ENCODE measurements around the gene RBPJL.
A peak's percentile ranks its signal among the peaks of the same experiment; 100 is the strongest.

The RBPJL gene

GRCh38 chr20:45279992-45280391, 26.6 kb upstream of the RBPJL start:
- Histone ChIP-seq H3K9ac (ENCODE audit: low read length) (no peak overlapping the region), H3K4me3 (ENCODE audit: low read depth, low read length) (no peak overlapping the region), H3K27me3 (ENCODE audit: control insufficient read depth, insufficient read depth, low read length) (peaks cover 2% of the 10 kb centered on the region; the same call in 1 of the 2 replicates), H3K9me3 (ENCODE audit: control insufficient read depth, insufficient read depth, low read depth, low read length) (no peaks in the 10 kb centered on the region), H3K27ac (ENCODE audit: low read depth, low read length) (no peak overlapping the region), H3K4me1 (ENCODE audit: control insufficient read depth, insufficient read depth, low read length) (no peaks in the 10 kb centered on the region), H3K36me3 (ENCODE audit: control insufficient read depth, insufficient read depth, low read length) (no peaks in the 10 kb centered on the region)

DNA sequence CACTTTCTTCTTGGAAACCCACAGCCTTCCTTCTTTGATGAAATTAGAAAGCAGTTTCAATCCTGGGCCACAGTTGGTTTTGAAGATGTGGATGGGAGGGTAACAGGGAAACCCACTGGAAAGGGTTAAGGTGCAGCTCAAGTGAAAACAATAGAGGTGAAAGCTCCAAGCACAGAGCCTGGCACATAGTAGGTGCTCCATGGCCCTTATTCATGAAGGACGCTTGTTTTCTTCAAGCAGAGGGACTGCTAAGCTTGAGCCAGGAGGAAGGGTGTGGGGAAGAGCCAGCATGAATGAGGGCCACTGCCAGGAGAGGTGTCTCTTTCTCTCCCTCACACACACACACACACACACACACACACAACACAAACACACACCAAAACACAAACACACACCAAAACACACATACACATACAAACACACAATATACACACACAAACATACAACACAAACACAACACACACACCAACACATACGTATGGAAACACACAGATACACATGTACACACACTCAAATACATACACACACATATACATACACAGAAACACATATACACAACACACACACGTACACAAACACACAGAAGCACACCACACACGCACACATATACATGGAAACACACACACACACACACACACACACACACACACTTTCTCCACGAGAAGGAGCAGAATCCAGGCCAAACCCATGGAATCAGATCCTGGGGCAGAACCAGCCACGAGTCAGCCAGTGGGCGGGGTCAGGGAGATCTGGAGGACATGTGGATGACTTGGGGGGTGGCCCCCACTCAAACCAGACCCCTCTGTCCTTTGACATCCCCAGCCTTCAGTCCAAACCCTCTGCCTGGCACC, 23.7 kb upstream of the RBPJL start:
- Histone ChIP-seq H3K4me3 (ENCODE audit: low read depth, low read length) (no peak overlapping the region), H3K27ac (ENCODE audit: low read depth, low read length) (no peak overlapping the region), H3K27me3 (ENCODE audit: control insufficient read depth, insufficient read depth, low read length) (peaks cover 2% of the 10 kb centered on the region; the same call in 1 of the 2 replicates), H3K9ac (ENCODE audit: low read length) (no peak overlapping the region), H3K4me1 (ENCODE audit: control insufficient read depth, insufficient read depth, low read length) (no peaks in the 10 kb centered on the region), H3K9me3 (ENCODE audit: control insufficient read depth, insufficient read depth, low read depth, low read length) (no peaks in the 10 kb centered on the region), H3K36me3 (ENCODE audit: control insufficient read depth, insufficient read depth, low read length) (no peaks in the 10 kb centered on the region)

DNA sequence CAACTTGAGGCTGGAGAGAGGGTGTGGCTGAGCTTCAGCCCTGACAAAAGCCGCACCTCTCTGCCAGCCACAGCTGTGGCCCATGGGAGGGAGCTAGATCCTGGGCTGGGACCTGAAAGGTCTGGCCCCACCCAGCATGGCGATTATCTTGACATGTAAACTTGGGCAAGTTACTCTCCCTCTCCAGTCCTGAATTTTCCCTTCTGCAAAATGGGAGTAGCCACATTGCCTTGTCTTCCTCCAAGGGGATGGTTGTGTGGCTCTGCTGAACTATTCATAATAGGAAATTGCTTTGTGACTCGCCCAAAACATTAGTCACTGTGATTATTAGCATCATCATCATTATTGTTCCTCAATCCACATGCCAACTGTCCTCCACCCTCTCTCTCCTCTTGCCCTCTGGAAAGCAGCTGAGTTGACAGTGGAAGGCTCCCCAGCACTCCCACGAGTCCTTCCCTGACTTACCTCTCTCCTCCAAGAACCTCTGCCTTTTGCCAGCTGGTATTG, 23.0 kb upstream of the RBPJL start:
- no peak overlapping the region for H3K9ac ChIP-seq (ENCODE audit: low read length)
- peaks cover 2% of the 10 kb centered on the region; the same call in 1 of the 2 replicates for H3K27me3 ChIP-seq (ENCODE audit: control insufficient read depth, insufficient read depth, low read length)
- H3K4me1 ChIP-seq (ENCODE audit: control insufficient read depth, insufficient read depth, low read length), result no peaks in the 10 kb centered on the region
- H3K9me3 ChIP-seq (ENCODE audit: control insufficient read depth, insufficient read depth, low read depth, low read length), result no peaks in the 10 kb centered on the region
- H3K36me3 ChIP-seq (ENCODE audit: control insufficient read depth, insufficient read depth, low read length), result no peaks in the 10 kb centered on the region
- H3K4me3 ChIP-seq (ENCODE audit: low read depth, low read length), result no peak overlapping the region
- no peak overlapping the region for H3K27ac ChIP-seq (ENCODE audit: low read depth, low read length)

DNA sequence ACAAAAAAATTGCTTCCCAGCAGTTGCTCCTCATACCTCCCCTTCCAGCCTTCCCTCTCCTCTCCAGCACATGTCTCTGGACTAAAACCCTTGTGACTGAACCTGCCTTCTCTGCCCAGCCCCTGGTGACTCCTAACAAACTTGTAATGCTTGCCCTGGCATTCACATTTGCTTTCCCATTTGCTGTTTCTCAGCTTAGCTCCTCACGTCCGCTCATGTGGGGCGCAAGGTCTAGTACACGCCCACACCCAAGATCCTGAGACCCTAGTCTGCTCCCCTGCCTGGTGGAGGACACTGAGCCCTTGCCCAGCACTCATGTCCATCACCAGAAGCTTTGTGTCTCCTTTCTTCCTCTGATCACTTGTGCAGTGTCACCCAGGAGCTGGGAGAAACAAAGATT, 18.3 kb upstream of the RBPJL start:
- peaks cover 33% of the 10 kb centered on the region for H3K27me3 ChIP-seq (ENCODE audit: control insufficient read depth, insufficient read depth, low read length)
- no peak overlapping the region for H3K4me3 ChIP-seq (ENCODE audit: low read depth, low read length)
- no peaks in the 10 kb centered on the region for H3K36me3 ChIP-seq (ENCODE audit: control insufficient read depth, insufficient read depth, low read length)
- H3K9me3 ChIP-seq (ENCODE audit: control insufficient read depth, insufficient read depth, low read depth, low read length), result no peaks in the 10 kb centered on the region
- no peak overlapping the region for H3K27ac ChIP-seq (ENCODE audit: low read depth, low read length)
- no peak overlapping the region for H3K9ac ChIP-seq (ENCODE audit: low read length)
- H3K4me1 ChIP-seq (ENCODE audit: control insufficient read depth, insufficient read depth, low read length), result peaks cover 12% of the 10 kb centered on the region

GRCh38 chr20:45288860-45289259, 17.8 kb upstream of the RBPJL start:
- no peak overlapping the region for H3K27ac ChIP-seq (ENCODE audit: low read depth, low read length)
- peaks cover 12% of the 10 kb centered on the region for H3K4me1 ChIP-seq (ENCODE audit: control insufficient read depth, insufficient read depth, low read length)
- H3K27me3 ChIP-seq (ENCODE audit: control insufficient read depth, insufficient read depth, low read length), result peaks cover 37% of the 10 kb centered on the region
- H3K4me3 ChIP-seq (ENCODE audit: low read depth, low read length), result no peak overlapping the region
- no peaks in the 10 kb centered on the region for H3K36me3 ChIP-seq (ENCODE audit: control insufficient read depth, insufficient read depth, low read length)
- peaks cover under 1% of the 10 kb centered on the region; the same call in 1 of the 2 replicates for H3K9me3 ChIP-seq (ENCODE audit: control insufficient read depth, insufficient read depth, low read depth, low read length)
- H3K9ac ChIP-seq (ENCODE audit: low read length), result no peak overlapping the region

GRCh38 chr20:45289942-45290676, 16.5 kb upstream of the RBPJL start:
- H3K27ac ChIP-seq (ENCODE audit: low read depth, low read length), result no peak overlapping the region
- H3K27me3 ChIP-seq (ENCODE audit: control insufficient read depth, insufficient read depth, low read length), result peaks cover 46% of the 10 kb centered on the region
- no peaks in the 10 kb centered on the region for H3K36me3 ChIP-seq (ENCODE audit: control insufficient read depth, insufficient read depth, low read length)
- no peak overlapping the region for H3K4me3 ChIP-seq (ENCODE audit: low read depth, low read length)
- H3K9ac ChIP-seq (ENCODE audit: low read length), result no peak overlapping the region
- peaks cover 12% of the 10 kb centered on the region for H3K4me1 ChIP-seq (ENCODE audit: control insufficient read depth, insufficient read depth, low read length)
- H3K9me3 ChIP-seq (ENCODE audit: control insufficient read depth, insufficient read depth, low read depth, low read length), result peaks cover 13% of the 10 kb centered on the region

DNA sequence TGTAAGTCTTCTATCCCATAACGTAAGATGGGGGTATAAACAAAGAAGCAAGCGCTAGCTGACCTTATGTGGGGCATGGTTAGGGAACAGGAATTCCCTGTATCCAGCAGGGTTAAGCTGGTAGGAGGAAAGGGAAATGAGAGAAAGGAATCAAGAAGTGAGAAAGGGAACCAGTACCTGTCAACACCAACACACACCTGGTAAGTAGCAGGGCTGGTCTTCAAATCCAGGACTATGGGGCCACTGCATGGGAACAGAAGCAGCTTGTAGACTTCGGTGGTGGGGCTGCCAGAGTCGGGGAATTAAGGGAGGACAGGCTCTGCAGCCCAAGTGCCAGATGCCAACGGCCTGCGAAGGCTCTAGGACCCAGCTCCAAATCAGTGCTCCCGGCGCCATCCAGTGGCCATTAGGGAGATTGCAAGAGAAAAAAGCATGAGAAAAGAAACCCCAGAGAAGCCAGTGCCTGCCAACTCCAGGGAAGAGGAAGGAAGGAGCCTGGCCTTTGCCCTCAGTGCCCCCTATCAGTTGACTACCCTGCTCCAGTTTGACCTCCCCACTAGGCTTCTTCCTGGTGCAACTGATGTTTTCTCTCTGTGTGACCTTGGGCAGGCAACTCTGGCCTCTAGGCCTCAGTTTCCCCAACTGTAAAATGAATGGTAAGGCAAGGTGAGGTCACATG, 15.8 kb upstream of the RBPJL start:
- no peak overlapping the region for H3K9ac ChIP-seq (ENCODE audit: low read length)
- no peaks in the 10 kb centered on the region for H3K36me3 ChIP-seq (ENCODE audit: control insufficient read depth, insufficient read depth, low read length)
- no peak overlapping the region for H3K27ac ChIP-seq (ENCODE audit: low read depth, low read length)
- H3K27me3 ChIP-seq (ENCODE audit: control insufficient read depth, insufficient read depth, low read length), result peaks cover 46% of the 10 kb centered on the region
- H3K9me3 ChIP-seq (ENCODE audit: control insufficient read depth, insufficient read depth, low read depth, low read length), result peaks cover 18% of the 10 kb centered on the region
- no peak overlapping the region for H3K4me3 ChIP-seq (ENCODE audit: low read depth, low read length)
- H3K4me1 ChIP-seq (ENCODE audit: control insufficient read depth, insufficient read depth, low read length), result peaks cover 12% of the 10 kb centered on the region

- H3K4me1 ChIP-seq (ENCODE audit: control insufficient read depth, insufficient read depth, low read length), result peaks cover 12% of the 10 kb centered on the region
- no peak overlapping the region for H3K27ac ChIP-seq (ENCODE audit: low read depth, low read length)
- H3K9ac ChIP-seq (ENCODE audit: low read length), result no peak overlapping the region
- no peak overlapping the region for H3K4me3 ChIP-seq (ENCODE audit: low read depth, low read length)
- H3K36me3 ChIP-seq (ENCODE audit: control insufficient read depth, insufficient read depth, low read length), result no peaks in the 10 kb centered on the region
- H3K27me3 ChIP-seq (ENCODE audit: control insufficient read depth, insufficient read depth, low read length), result peaks cover 46% of the 10 kb centered on the region
- H3K9me3 ChIP-seq (ENCODE audit: control insufficient read depth, insufficient read depth, low read depth, low read length), result peaks cover 18% of the 10 kb centered on the region
These were observed 15.1 kb upstream of the RBPJL start for GRCh38 chr20:45291526-45291925.

DNA sequence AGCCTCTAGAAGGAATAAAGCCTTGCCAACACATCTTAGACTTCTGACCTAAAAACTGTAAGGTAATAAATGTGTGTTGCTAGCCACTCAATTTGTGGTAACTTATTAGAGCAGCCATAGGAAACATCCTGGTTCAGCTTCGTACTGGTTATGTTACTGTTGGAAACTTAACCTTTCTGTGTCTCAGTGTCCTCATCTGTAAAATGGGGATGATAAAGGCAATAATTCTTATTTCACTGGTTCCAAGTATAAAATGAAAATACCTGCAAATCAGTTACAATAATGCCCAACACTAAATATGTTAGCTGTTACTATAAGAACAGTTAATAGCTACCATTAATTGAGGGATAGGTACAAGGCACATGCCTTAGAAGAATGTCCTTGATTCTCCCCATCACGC, 14.3 kb upstream of the RBPJL start:
- no peak overlapping the region for H3K4me3 ChIP-seq (ENCODE audit: low read depth, low read length)
- H3K4me1 ChIP-seq (ENCODE audit: control insufficient read depth, insufficient read depth, low read length), result peaks cover 12% of the 10 kb centered on the region
- H3K27ac ChIP-seq (ENCODE audit: low read depth, low read length), result no peak overlapping the region
- H3K27me3 ChIP-seq (ENCODE audit: control insufficient read depth, insufficient read depth, low read length), result peaks cover 46% of the 10 kb centered on the region
- no peaks in the 10 kb centered on the region for H3K36me3 ChIP-seq (ENCODE audit: control insufficient read depth, insufficient read depth, low read length)
- no peak overlapping the region for H3K9ac ChIP-seq (ENCODE audit: low read length)
- peaks cover 18% of the 10 kb centered on the region for H3K9me3 ChIP-seq (ENCODE audit: control insufficient read depth, insufficient read depth, low read depth, low read length)

GRCh38 chr20:45293041-45294002, 13.3 kb upstream of the RBPJL start:
- no peaks in the 10 kb centered on the region for H3K36me3 ChIP-seq (ENCODE audit: control insufficient read depth, insufficient read depth, low read length)
- peaks cover 18% of the 10 kb centered on the region for H3K9me3 ChIP-seq (ENCODE audit: control insufficient read depth, insufficient read depth, low read depth, low read length)
- H3K27ac ChIP-seq (ENCODE audit: low read depth, low read length), result no peak overlapping the region
- peaks cover 46% of the 10 kb centered on the region for H3K27me3 ChIP-seq (ENCODE audit: control insufficient read depth, insufficient read depth, low read length)
- H3K4me3 ChIP-seq (ENCODE audit: low read depth, low read length), result peak overlapping the region; percentile 62
- H3K9ac ChIP-seq (ENCODE audit: low read length), result peak overlapping the region; percentile 72
- H3K4me1 ChIP-seq (ENCODE audit: control insufficient read depth, insufficient read depth, low read length), result peaks cover 12% of the 10 kb centered on the region

Data from HUES6 (cell line).